Stimulated activated CD4-positive, alpha-beta T cell treated with anti-CD3 and anti-CD28 coated beads, Interleukin-2, amount 100 ng/mL, for 48 hours (primary cell): ENCODE data around the gene NPHS1.
"Not testable (repeated sequence)": the region's sequence is repeated elsewhere in the genome, so short reads cannot be mapped to it uniquely, and the experiment has no call there.

Source experiments
- DNase-seq, 2 donors: peaks; one replicate each; pipeline ENCODE4 v3.0.0-alpha.2; 2020

Gene NPHS1

GRCh38 chr19:35811317-35812219, 40.7 kb downstream of the NPHS1 start:
- no peak for DNase-seq

GRCh38 chr19:35807633-35808032, 44.7 kb downstream of the NPHS1 start:
- no peak for DNase-seq

GRCh38 chr19:35806597-35806996, 45.7 kb downstream of the NPHS1 start:
- DNase-seq = no peak

- no peak for DNase-seq
Measured at GRCh38 chr19:35805526-35806102, 46.7 kb downstream of the NPHS1 start.

- DNase-seq = no peak
Measured at GRCh38 chr19:35801828-35802227, 50.5 kb downstream of the NPHS1 start.

- peak in 1 of 2 donors; percentile 9 for DNase-seq
Measured at GRCh38 chr19:35797663-35798062, 54.6 kb downstream of the NPHS1 start.

GRCh38 chr19:35796645-35797542, 55.4 kb downstream of the NPHS1 start:
- no peak for DNase-seq

- not testable (repeated sequence) for DNase-seq
Measured at GRCh38 chr19:35795564-35795963, 56.7 kb downstream of the NPHS1 start.

GRCh38 chr19:35793381-35794165, 58.7 kb downstream of the NPHS1 start:
- DNase-seq = no peak

GRCh38 chr19:35792888-35793287, 59.4 kb downstream of the NPHS1 start:
- no peak for DNase-seq

GRCh38 chr19:35792312-35792711, 60.0 kb downstream of the NPHS1 start:
- DNase-seq = no peak

GRCh38 chr19:35791814-35792279, 60.5 kb downstream of the NPHS1 start:
- no peak for DNase-seq

GRCh38 chr19:35790981-35791813, 61.1 kb downstream of the NPHS1 start:
- no peak for DNase-seq

- no peak for DNase-seq
Measured at GRCh38 chr19:35789978-35790944, 62.0 kb downstream of the NPHS1 start.

GRCh38 chr19:35789195-35789977, 62.9 kb downstream of the NPHS1 start:
- no peak for DNase-seq

GRCh38 chr19:35788205-35788960, 63.9 kb downstream of the NPHS1 start:
- DNase-seq = no peak

GRCh38 chr19:35787227-35787799, 65.0 kb downstream of the NPHS1 start:
- no peak for DNase-seq
